HCT116 (cell line): Measurements from ENCODE around the gene SLC25A13. TPM values are rescaled to one million over a fixed set of nuclear protein-coding genes. Genes with fewer than 3 reads are reported as not detected.

ENCODE experiments used
- ATAC-seq: fragments of 200-7000 bp; cut with Tn5 transposase; 2 replicates; pipeline ENCODE4 v1.9.1; 2020; ENCODE audit warnings: mild to moderate bottlenecking, moderate library complexity
- BruUV-seq: library from RNA; stranded (reverse); fragments of 400-500 nt; replicated peaks from 2 replicates; lab custom pipeline; 2021; lab: Mats Ljungman, UMichigan
- CTCF ChIA-PET: fragments of 300-600 bp; sonication (Branson Sonifier 250); formaldehyde crosslinking; loops from one replicate; lab custom pipeline; 2021; ENCODE audit warnings: antibody characterized with exemption; lab: Charles Lee
- POLR2A ChIA-PET: fragments of 300-600, 350-600 bp; sonication (Branson Sonifier 250); formaldehyde crosslinking; loops from one replicate; lab custom pipeline; 2021; ENCODE audit warnings: antibody characterized with exemption; lab: Charles Lee
- RAD21 ChIA-PET, 2 experiments: fragments of 300-600 bp; sonication (Branson Sonifier 250); formaldehyde crosslinking; loops; one replicate each; lab custom pipeline; 2023; ENCODE audit warnings: low total read pairs in 2 of 2; ENCODE audit not compliant: uncharacterized antibody in 2 of 2, unreplicated experiment in 2 of 2, low non-redundant PET in 1 of 2; lab: Charles Lee
- DNase-seq: peaks from one replicate; pipeline ENCODE4 v3.0.0-alpha.2; 2010; ENCODE audit warnings: low read depth, low spot score
- H2AFZ ChIP-seq: fragments of 200-600 bp; shearing (Covaris generic), sonication (generic); 2 replicates; pipeline ENCODE4 v1.6.1; 2017; ENCODE audit warnings: low read depth, mixed run types, mixed read lengths, antibody characterized with exemption, low read length; ENCODE audit not compliant: poor library complexity, severe bottlenecking
- H3K27ac ChIP-seq: 2 replicates; pipeline ENCODE4 v1.5.1; 2012; ENCODE audit warnings: low read depth, low read length
- H3K27me3 ChIP-seq: fragments of 200-600 bp; sonication (generic); 2 replicates; pipeline ENCODE4 v1.6.1; 2016; ENCODE audit warnings: mixed run types, low read length, mixed read lengths; ENCODE audit not compliant: insufficient read depth
- H3K36me3 ChIP-seq, 2 experiments: fragments of 200-500 bp in 1 of 2; fragments of 200-600 bp in 1 of 2; sonication (Bioruptor generic) in 1 of 2; sonication (generic) in 1 of 2; 2 replicates each; pipeline versions ENCODE4 v1.5.1 to v1.6.1; 2014 to 2016; ENCODE audit warnings: low read length in 2 of 2, inconsistent platforms in 1 of 2, mixed read lengths in 1 of 2, mixed run types in 1 of 2; ENCODE audit not compliant: insufficient read depth in 2 of 2, control insufficient read depth in 1 of 2
- H3K4me1 ChIP-seq, 2 experiments: fragments of 200-600 bp in 1 of 2; sonication (generic) in 1 of 2; 2 replicates each; pipeline versions ENCODE4 v1.5.1 to v1.6.1; 2012 to 2017; ENCODE audit warnings: low read length in 2 of 2, inconsistent platforms in 1 of 2, mild to moderate bottlenecking in 1 of 2, mixed read lengths in 1 of 2, mixed run types in 1 of 2, moderate library complexity in 1 of 2; ENCODE audit not compliant: insufficient read depth in 2 of 2, control insufficient read depth in 1 of 2
- H3K4me2 ChIP-seq: fragments of 200-600 bp; sonication (generic); 2 replicates; pipeline ENCODE4 v1.6.1; 2017; ENCODE audit warnings: mixed run types, low read length, mixed read lengths
- H3K4me3 ChIP-seq, 2 experiments: fragments of 200-600 bp in 1 of 2; sonication (generic) in 1 of 2; replicated peaks in 1 of 2; 2 replicates each; pipeline ENCODE4 v1.5.1; 2011 to 2016; ENCODE audit warnings: low read length in 2 of 2, control low read depth in 1 of 2, low read depth in 1 of 2, mild to moderate bottlenecking in 1 of 2, mixed read lengths in 1 of 2, mixed run types in 1 of 2
- H3K79me2 ChIP-seq: fragments of 200-600 bp; sonication (generic); 2 replicates; pipeline ENCODE4 v1.6.1; 2017; ENCODE audit warnings: mild to moderate bottlenecking, mixed run types, low read length, moderate library complexity, mixed read lengths; ENCODE audit not compliant: insufficient read depth
- H3K9ac ChIP-seq: fragments of 200-600 bp; sonication (generic); 2 replicates; pipeline ENCODE4 v1.6.1; 2016; ENCODE audit warnings: low read length, mixed read lengths
- H3K9me2 ChIP-seq: fragments of 200-600 bp; sonication (generic), shearing (Covaris generic); 2 replicates; pipeline ENCODE4 v1.6.1; 2017; ENCODE audit warnings: mixed run types, mild to moderate bottlenecking, moderate library complexity; ENCODE audit not compliant: insufficient read depth
- H3K9me3 ChIP-seq, 2 experiments: fragments of 200-500 bp in 1 of 2; fragments of 200-600 bp in 1 of 2; sonication (Bioruptor generic) in 1 of 2; sonication (generic) in 1 of 2; 2 replicates each; pipeline ENCODE4 v1.6.1; 2014 to 2017; ENCODE audit warnings: low read length in 2 of 2, mixed read lengths in 2 of 2, inconsistent platforms in 1 of 2, low read depth in 1 of 2, mild to moderate bottlenecking in 1 of 2, mixed run types in 1 of 2, moderate library complexity in 1 of 2; ENCODE audit not compliant: control insufficient read depth in 1 of 2, insufficient read depth in 1 of 2
- H4K20me1 ChIP-seq: fragments of 200-600 bp; sonication (generic), shearing (Covaris generic); 2 replicates; pipeline ENCODE4 v1.6.1; 2017; ENCODE audit warnings: mixed run types, mild to moderate bottlenecking, moderate library complexity; ENCODE audit not compliant: insufficient read depth
- CEBPB ChIP-seq: IDR thresholded peaks from 2 replicates; pipeline ENCODE4 v1.6.1; 2012; ENCODE audit warnings: low read depth
- CTCF ChIP-seq, 3 experiments: fragments of 200-600 bp in 1 of 3; sonication (generic) in 1 of 3; IDR thresholded peaks in 2 of 3; conservative IDR thresholded peaks in 1 of 3; 2 replicates each; pipeline ENCODE4 v1.5.1; 2012 to 2017; ENCODE audit warnings: low read depth in 2 of 3, low read length in 2 of 3, antibody characterized with exemption in 1 of 3, borderline replicate concordance in 1 of 3, control low read depth in 1 of 3, mild to moderate bottlenecking in 1 of 3, mixed read lengths in 1 of 3, mixed run types in 1 of 3, moderate library complexity in 1 of 3; ENCODE audit not compliant: insufficient read depth in 1 of 3
- ELF1 ChIP-seq: IDR thresholded peaks from 2 replicates; pipeline ENCODE4 v1.6.1; 2012; ENCODE audit warnings: low read depth, borderline replicate concordance
- EZH2 ChIP-seq: fragments of 200-600 bp; sonication (generic); IDR thresholded peaks from 2 replicates; pipeline ENCODE4 v1.6.1; 2017; ENCODE audit warnings: antibody characterized with exemption, mixed run types
- FOSL1 ChIP-seq: IDR thresholded peaks from 2 replicates; pipeline ENCODE4 v1.6.1; 2012; ENCODE audit warnings: low read depth
- JUND ChIP-seq: IDR thresholded peaks from 2 replicates; pipeline ENCODE4 v1.6.1; 2012
- POLR2A ChIP-seq: IDR thresholded peaks from 2 replicates; pipeline ENCODE4 v1.7.0; 2011; ENCODE audit warnings: borderline replicate concordance; ENCODE audit not compliant: insufficient read depth, insufficient read length; ENCODE audit errors: extremely low read depth
- RAD21 ChIP-seq: IDR thresholded peaks from 2 replicates; pipeline ENCODE4 v1.6.1; 2012; ENCODE audit warnings: low read depth, mild to moderate bottlenecking
- SIN3A ChIP-seq: IDR thresholded peaks from 2 replicates; pipeline ENCODE4 v1.6.1; 2012; ENCODE audit warnings: low read depth
- ZFX ChIP-seq: fragments of 450-650 bp; IDR thresholded peaks from 2 replicates; pipeline ENCODE4 v1.6.1; 2017
- ZNF274 ChIP-seq: fragments of 200-500 bp; sonication (Bioruptor generic); IDR thresholded peaks from 2 replicates; pipeline ENCODE4 v1.6.1; 2014; ENCODE audit warnings: mild to moderate bottlenecking, low read depth, low read length, inconsistent platforms
- intact Hi-C: fragments of 100-400 bp; cut with micrococcal nuclease; formaldehyde crosslinking; loops from 2 replicates; pipeline ENCODE4 v1.10.0; 2022
- total RNA-seq: library from RNA; stranded (reverse); gene quantifications from one replicate; pipeline ENCODE4 v1.2.1, GENCODE V29; 2021; ENCODE audit not compliant: unreplicated experiment
- TF ChIP-seq, protein P1 (sequence below): IDR thresholded peaks from 2 replicates; pipeline ENCODE4 v1.6.1; 2012; ENCODE audit warnings: low read depth
- TF ChIP-seq, protein P2 (sequence below): IDR thresholded peaks from 2 replicates; pipeline ENCODE4 v1.6.1; 2012

SLC25A13 gene
- total RNA-seq, 1 experiment from 2014 or later = 19.3 TPM

DNA sequence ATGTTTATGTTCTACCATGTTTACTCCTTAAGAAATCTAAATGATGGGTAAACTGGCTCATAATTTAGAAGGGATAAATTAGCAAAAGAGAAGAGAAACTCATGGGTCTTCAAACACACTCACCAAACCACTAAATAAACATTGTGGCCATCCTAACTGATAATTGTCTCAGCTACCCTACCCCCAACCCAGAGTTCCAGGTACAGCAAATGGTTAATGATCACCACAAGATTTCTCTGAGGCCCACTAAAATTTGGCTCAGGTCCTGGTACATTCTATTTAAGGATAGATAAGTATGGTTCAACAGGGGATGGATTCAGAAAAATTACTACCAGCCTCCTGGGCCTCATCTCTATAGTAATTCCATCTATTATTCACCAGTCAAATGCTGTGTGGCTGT, 21.4 kb downstream of the SLC25A13 start (continued):
- TF ChIP-seq, protein P1, sequence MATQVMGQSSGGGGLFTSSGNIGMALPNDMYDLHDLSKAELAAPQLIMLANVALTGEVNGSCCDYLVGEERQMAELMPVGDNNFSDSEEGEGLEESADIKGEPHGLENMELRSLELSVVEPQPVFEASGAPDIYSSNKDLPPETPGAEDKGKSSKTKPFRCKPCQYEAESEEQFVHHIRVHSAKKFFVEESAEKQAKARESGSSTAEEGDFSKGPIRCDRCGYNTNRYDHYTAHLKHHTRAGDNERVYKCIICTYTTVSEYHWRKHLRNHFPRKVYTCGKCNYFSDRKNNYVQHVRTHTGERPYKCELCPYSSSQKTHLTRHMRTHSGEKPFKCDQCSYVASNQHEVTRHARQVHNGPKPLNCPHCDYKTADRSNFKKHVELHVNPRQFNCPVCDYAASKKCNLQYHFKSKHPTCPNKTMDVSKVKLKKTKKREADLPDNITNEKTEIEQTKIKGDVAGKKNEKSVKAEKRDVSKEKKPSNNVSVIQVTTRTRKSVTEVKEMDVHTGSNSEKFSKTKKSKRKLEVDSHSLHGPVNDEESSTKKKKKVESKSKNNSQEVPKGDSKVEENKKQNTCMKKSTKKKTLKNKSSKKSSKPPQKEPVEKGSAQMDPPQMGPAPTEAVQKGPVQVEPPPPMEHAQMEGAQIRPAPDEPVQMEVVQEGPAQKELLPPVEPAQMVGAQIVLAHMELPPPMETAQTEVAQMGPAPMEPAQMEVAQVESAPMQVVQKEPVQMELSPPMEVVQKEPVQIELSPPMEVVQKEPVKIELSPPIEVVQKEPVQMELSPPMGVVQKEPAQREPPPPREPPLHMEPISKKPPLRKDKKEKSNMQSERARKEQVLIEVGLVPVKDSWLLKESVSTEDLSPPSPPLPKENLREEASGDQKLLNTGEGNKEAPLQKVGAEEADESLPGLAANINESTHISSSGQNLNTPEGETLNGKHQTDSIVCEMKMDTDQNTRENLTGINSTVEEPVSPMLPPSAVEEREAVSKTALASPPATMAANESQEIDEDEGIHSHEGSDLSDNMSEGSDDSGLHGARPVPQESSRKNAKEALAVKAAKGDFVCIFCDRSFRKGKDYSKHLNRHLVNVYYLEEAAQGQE = no peak
- TF ChIP-seq SIN3A = no peak
- TF ChIP-seq CTCF (IDR thresholded peaks at IDR 0.05 in 2 of 3, conservative IDR thresholded peaks at IDR 0.05 in 1 of 3; ENCODE audit: borderline replicate concordance in 1 of 3, insufficient read depth in 1 of 3, low read depth in 2 of 3, low read length in 2 of 3) = no peak
- TF ChIP-seq EZH2 = no peak
- TF ChIP-seq, protein P2, sequence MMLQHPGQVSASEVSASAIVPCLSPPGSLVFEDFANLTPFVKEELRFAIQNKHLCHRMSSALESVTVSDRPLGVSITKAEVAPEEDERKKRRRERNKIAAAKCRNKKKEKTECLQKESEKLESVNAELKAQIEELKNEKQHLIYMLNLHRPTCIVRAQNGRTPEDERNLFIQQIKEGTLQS = no peak
- no peak for TF ChIP-seq ZNF274
- TF ChIP-seq JUND = no peak
- TF ChIP-seq, all 23 proteins: peak for 0

DNA sequence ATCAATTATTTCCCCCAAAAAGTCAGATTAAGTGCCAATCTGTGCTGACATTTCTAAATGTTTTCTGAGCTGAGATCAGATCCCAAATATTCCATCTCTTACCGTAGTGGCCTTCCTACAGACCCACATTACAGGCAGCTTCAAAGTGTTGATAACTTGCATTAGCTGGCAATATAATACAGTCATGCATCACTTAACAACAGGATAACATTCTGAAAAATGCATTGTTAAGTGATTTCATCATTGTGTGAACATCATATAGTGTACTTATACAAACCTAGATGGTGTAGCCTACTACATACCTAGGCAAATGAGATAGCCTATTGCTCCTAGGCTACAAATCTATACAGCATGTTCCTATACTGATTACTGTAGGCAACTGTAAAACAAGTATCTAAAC, 22.4 kb downstream of the SLC25A13 start:
- intact Hi-C loops = no loop called here
- no peak overlapping the region for H3K4me3 ChIP-seq
- no peak overlapping the region for H3K27ac ChIP-seq
- H3K4me2 ChIP-seq = no peak overlapping the region
- H4K20me1 ChIP-seq = no peaks in the 10 kb centered on the region; the same call in 1 of the 2 replicates
- peaks cover 61% of the 10 kb centered on the region for H3K79me2 ChIP-seq
- CTCF ChIA-PET = no interaction called here
- H2AFZ ChIP-seq = no peak overlapping the region
- no peak for ATAC-seq
- no peaks in the 10 kb centered on the region for H3K27me3 ChIP-seq
- BruUV-seq = no TSS peak
- DNase-seq = no peak
- POLR2A ChIA-PET = no interaction called here
- H3K4me1 ChIP-seq = peaks cover 3 to 9% of the 10 kb centered on the region in 2 experiments; a peak in 2 of 4 replicates
- no peaks in the 10 kb centered on the region for H3K9me2 ChIP-seq
- no peaks in the 10 kb centered on the region for H3K9me3 ChIP-seq
- RAD21 ChIA-PET = no interaction called here
- no peaks in the 10 kb centered on the region for H3K36me3 ChIP-seq
- no peak overlapping the region for H3K9ac ChIP-seq
- TF ChIP-seq, protein P1 = no peak
- TF ChIP-seq JUND = no peak
- TF ChIP-seq POLR2A = no peak
- TF ChIP-seq ZFX = no peak
- TF ChIP-seq SIN3A = no peak
- no peak for TF ChIP-seq CTCF (IDR thresholded peaks at IDR 0.05 in 2 of 3, conservative IDR thresholded peaks at IDR 0.05 in 1 of 3; ENCODE audit: borderline replicate concordance in 1 of 3, insufficient read depth in 1 of 3, low read depth in 2 of 3, low read length in 2 of 3)
- no peak for TF ChIP-seq CEBPB
- no peak for TF ChIP-seq FOSL1
- TF ChIP-seq RAD21 = no peak
- no peak for TF ChIP-seq ELF1
